CD14-positive monocyte (primary cell): ENCODE measurements around the gene GLCE. TPM values are rescaled to one million over a fixed set of nuclear protein-coding genes. Genes with fewer than 3 reads are reported as not detected.

Experiments
- DNase-seq, 3 donors: peaks; one replicate each; pipeline ENCODE4 v3.0.0-alpha.2; 2011 to 2022
- H2AFZ ChIP-seq: 2 replicates; pipeline ENCODE4 v1.6.0; 2012; ENCODE audit warnings: mild to moderate bottlenecking, low read depth, low read length, inconsistent platforms; ENCODE audit not compliant: insufficient read depth, poor library complexity, severe bottlenecking
- H3K27ac ChIP-seq, 2 donors: 1 replicate in 1 of 2; 2 replicates in 1 of 2; pipeline ENCODE4 v1.5.1; 2012 to 2013; ENCODE audit warnings: low read length in 2 of 2, control low read depth in 1 of 2, inconsistent platforms in 1 of 2, low read depth in 1 of 2, mild to moderate bottlenecking in 1 of 2
- H3K27me3 ChIP-seq, 2 donors: one replicate each; pipeline versions ENCODE4 v1.6.0 to v1.6.1; 2011 to 2013; ENCODE audit warnings: low read length in 2 of 2; ENCODE audit not compliant: control insufficient read depth in 2 of 2, insufficient read depth in 2 of 2
- H3K36me3 ChIP-seq, 2 donors: replicated peaks in 1 of 2; 1 replicate in 1 of 2; 2 replicates in 1 of 2; pipeline versions ENCODE4 v1.5.1 to v1.6.1; 2012 to 2013; ENCODE audit warnings: low read length in 2 of 2, control low read depth in 1 of 2, inconsistent platforms in 1 of 2, mild to moderate bottlenecking in 1 of 2; ENCODE audit not compliant: insufficient read depth in 2 of 2, control insufficient read depth in 1 of 2
- H3K4me1 ChIP-seq, 2 donors: 1 replicate in 1 of 2; 2 replicates in 1 of 2; pipeline versions ENCODE4 v1.5.1 to v1.6.1; 2012 to 2013; ENCODE audit warnings: low read length in 2 of 2, control low read depth in 1 of 2, inconsistent platforms in 1 of 2, mild to moderate bottlenecking in 1 of 2, moderate library complexity in 1 of 2; ENCODE audit not compliant: insufficient read depth in 2 of 2, control insufficient read depth in 1 of 2
- H3K4me2 ChIP-seq: replicated peaks from 2 replicates; pipeline ENCODE3; 2012; ENCODE audit warnings: low read length, moderate library complexity, mild to moderate bottlenecking; ENCODE audit not compliant: poor library complexity, severe bottlenecking; ENCODE audit errors: extremely low read depth
- H3K4me3 ChIP-seq, 3 experiments: fragments of 200-600 bp in 1 of 3; sonication (generic) in 1 of 3; replicated peaks in 1 of 3; 1 replicate in 2 of 3; 2 replicates in 1 of 3; pipeline ENCODE4 v1.5.1; 2011 to 2013; ENCODE audit warnings: low read length in 3 of 3, mild to moderate bottlenecking in 3 of 3, control low read depth in 2 of 3, low read depth in 2 of 3, inconsistent platforms in 1 of 3, moderate library complexity in 1 of 3
- H3K79me2 ChIP-seq: 2 replicates; pipeline ENCODE4 v1.6.0; 2012; ENCODE audit warnings: mild to moderate bottlenecking, control low read depth, inconsistent platforms, low read length, moderate library complexity; ENCODE audit not compliant: insufficient read depth
- H3K9ac ChIP-seq: 2 replicates; pipeline ENCODE4 v1.6.0; 2017; ENCODE audit warnings: low read length, mild to moderate bottlenecking; ENCODE audit not compliant: insufficient read depth, poor library complexity, severe bottlenecking
- H3K9me3 ChIP-seq, 2 donors: replicated peaks in 1 of 2; 1 replicate in 1 of 2; 2 replicates in 1 of 2; pipeline versions ENCODE4 v1.5.1 to v1.6.1; 2012 to 2013; ENCODE audit warnings: low read length in 2 of 2, control low read depth in 1 of 2; ENCODE audit not compliant: control insufficient read depth in 1 of 2, insufficient read depth in 1 of 2
- H4K20me1 ChIP-seq: 2 replicates; pipeline ENCODE4 v1.6.0; 2012; ENCODE audit warnings: mild to moderate bottlenecking, low read length, control low read depth, moderate library complexity; ENCODE audit not compliant: insufficient read depth
- H3K27ac Mint-ChIP-seq, 7 donors: one replicate each; pipeline ENCODE4 v1.8.0; 2020; ENCODE audit warnings: mild to moderate bottlenecking in 7 of 7, mixed read lengths in 7 of 7, moderate library complexity in 6 of 7, inconsistent platforms in 2 of 7
- H3K27me3 Mint-ChIP-seq, 3 donors: one replicate each; pipeline ENCODE4 v1.8.0; 2021 to 2022; ENCODE audit warnings: low read depth in 3 of 3, mild to moderate bottlenecking in 3 of 3, mixed read lengths in 3 of 3, moderate library complexity in 3 of 3, inconsistent platforms in 1 of 3
- H3K36me3 Mint-ChIP-seq, 2 donors: one replicate each; pipeline ENCODE4 v1.8.0; 2020; ENCODE audit warnings: mixed read lengths in 2 of 2, inconsistent platforms in 1 of 2, mild to moderate bottlenecking in 1 of 2
- H3K4me1 Mint-ChIP-seq: one replicate; pipeline ENCODE4 v1.8.0; 2020; ENCODE audit warnings: mild to moderate bottlenecking, mixed read lengths
- H3K4me3 Mint-ChIP-seq, 2 donors: one replicate each; pipeline ENCODE4 v1.8.0; 2020; ENCODE audit warnings: mild to moderate bottlenecking in 2 of 2, mixed read lengths in 2 of 2, moderate library complexity in 1 of 2
- H3K9me3 Mint-ChIP-seq, 7 donors: one replicate each; pipeline ENCODE4 v1.8.0; 2020 to 2022; ENCODE audit warnings: mixed read lengths in 7 of 7, mild to moderate bottlenecking in 6 of 7, moderate library complexity in 6 of 7, inconsistent platforms in 2 of 7
- WGBS: methylation state at CpG from one replicate; pipeline ENCODE4 v1.1.5; 2013; ENCODE audit warnings: missing lambda C conversion rate; ENCODE audit not compliant: insufficient coverage; 5-methylcytosine and 5-hydroxymethylcytosine counted together
- intact Hi-C, 2 donors: fragments of 100-400 bp; cut with micrococcal nuclease; formaldehyde crosslinking; loops; one replicate each; pipeline versions ENCODE4 v1.15.0 to v1.15.1; 2023
- polyA plus RNA-seq, 3 donors: library from polyadenylated mRNA; depleted of rRNA in 1 of 3; unstranded in 2 of 3; stranded (reverse) in 1 of 3; fragments of 300-500 nt in 2 of 3; fragments of >200 nt in 1 of 3; fragmentation: Illumina TruSeq in 2 of 3; gene quantifications; 1 replicate in 2 of 3; 2 replicates in 1 of 3; pipeline ENCODE4 v1.2.3, GENCODE V29; 2012 to 2021
- TF ChIP-seq, protein P1 (sequence below): fragments of 200-600 bp; IDR thresholded peaks from one replicate; pipeline ENCODE4 v1.8.0; 2022; ENCODE audit warnings: antibody characterized with exemption, mild to moderate bottlenecking

GLCE gene
- polyA plus RNA-seq, 3 donors: 11.0 to 24.3 (median 24.0) TPM

DNA sequence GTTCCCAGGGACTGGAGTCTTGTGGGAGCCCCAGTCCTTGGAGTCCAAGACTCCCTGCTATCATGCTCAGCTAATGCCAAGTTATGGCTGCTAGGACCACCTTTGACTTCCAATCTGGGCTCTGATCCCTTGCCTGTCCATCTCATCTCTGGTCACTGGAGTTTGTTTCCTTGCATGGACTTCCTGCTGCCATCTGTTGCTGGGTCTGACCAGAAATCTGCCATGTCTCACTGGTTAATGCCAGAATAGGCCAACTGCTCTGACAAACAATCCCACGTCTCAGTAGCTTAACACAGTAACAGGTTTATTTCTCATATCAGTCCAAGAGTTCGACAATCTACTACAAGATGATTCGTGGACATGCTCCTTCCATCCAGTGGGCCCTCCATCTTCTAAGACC is 10.1 kb upstream of the GLCE start:
- H2AFZ ChIP-seq: no peak overlapping the region
- Mint-ChIP-seq H3K27me3 (peaks cover 11 to 19% (median 14%) of the 10 kb centered on the region in 3 donors), H3K27ac (no peak overlapping the region), H3K4me3 (no peak overlapping the region), H3K4me1 (peaks cover 15% of the 10 kb centered on the region), H3K36me3 (no peaks in the 10 kb centered on the region), H3K9me3 (peaks cover 0 to 4% (median 0%) of the 10 kb centered on the region in 7 donors)
- H3K9me3 ChIP-seq: no peaks in the 10 kb centered on the region
- DNase-seq: no peak
- WGBS: 100% methylated on average over 1 of the region's 3 CpGs
- H3K4me2 ChIP-seq: no peak overlapping the region
- intact Hi-C loops: no loop called here
- no peak overlapping the region for H3K9ac ChIP-seq
- TF ChIP-seq, protein P1, sequence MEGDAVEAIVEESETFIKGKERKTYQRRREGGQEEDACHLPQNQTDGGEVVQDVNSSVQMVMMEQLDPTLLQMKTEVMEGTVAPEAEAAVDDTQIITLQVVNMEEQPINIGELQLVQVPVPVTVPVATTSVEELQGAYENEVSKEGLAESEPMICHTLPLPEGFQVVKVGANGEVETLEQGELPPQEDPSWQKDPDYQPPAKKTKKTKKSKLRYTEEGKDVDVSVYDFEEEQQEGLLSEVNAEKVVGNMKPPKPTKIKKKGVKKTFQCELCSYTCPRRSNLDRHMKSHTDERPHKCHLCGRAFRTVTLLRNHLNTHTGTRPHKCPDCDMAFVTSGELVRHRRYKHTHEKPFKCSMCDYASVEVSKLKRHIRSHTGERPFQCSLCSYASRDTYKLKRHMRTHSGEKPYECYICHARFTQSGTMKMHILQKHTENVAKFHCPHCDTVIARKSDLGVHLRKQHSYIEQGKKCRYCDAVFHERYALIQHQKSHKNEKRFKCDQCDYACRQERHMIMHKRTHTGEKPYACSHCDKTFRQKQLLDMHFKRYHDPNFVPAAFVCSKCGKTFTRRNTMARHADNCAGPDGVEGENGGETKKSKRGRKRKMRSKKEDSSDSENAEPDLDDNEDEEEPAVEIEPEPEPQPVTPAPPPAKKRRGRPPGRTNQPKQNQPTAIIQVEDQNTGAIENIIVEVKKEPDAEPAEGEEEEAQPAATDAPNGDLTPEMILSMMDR: no peak
- peaks cover 0 to 6% of the 10 kb centered on the region in 2 donors for H3K4me1 ChIP-seq
- no peaks in the 10 kb centered on the region for H3K79me2 ChIP-seq
- no peak overlapping the region for H3K4me3 ChIP-seq
- peaks cover 10 to 12% of the 10 kb centered on the region in 2 donors for H3K27me3 ChIP-seq
- no peaks in the 10 kb centered on the region for H3K36me3 ChIP-seq
- H4K20me1 ChIP-seq: no peaks in the 10 kb centered on the region
- no peak overlapping the region for H3K27ac ChIP-seq

DNA sequence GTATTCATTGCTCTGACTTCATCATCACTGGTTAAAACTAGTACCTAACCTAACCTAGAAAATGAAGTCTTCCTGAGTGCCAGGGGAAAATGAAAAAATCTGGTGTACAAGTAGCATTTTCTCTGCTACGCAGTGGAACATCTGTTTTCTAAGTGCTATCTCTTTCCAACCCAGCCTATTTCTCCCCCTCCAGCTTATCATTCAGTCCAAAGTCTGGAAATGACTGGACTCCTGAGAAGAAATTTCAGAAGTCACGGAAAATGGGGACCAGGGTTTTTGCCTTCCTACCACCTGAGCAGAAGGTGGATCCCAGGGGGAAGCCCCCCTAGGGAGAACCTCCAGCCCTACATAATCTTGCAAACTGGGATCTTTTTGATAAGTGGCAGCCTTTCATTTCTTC is 9.6 kb upstream of the GLCE start:
- peaks cover 11 to 19% (median 16%) of the 10 kb centered on the region in 3 donors for H3K27me3 Mint-ChIP-seq

More for the DNA sequence above, 9.6 kb upstream of the GLCE start:
- no peak for DNase-seq
- H3K4me2 ChIP-seq: no peak overlapping the region
- peaks cover 10 to 12% of the 10 kb centered on the region in 2 donors for H3K27me3 ChIP-seq
- H3K9ac ChIP-seq: no peak overlapping the region
- intact Hi-C loops: no loop called here
- peaks cover 0 to 5% of the 10 kb centered on the region in 2 donors for H3K4me1 ChIP-seq
- peaks cover 0 to 4% (median 0%) of the 10 kb centered on the region in 7 donors for H3K9me3 Mint-ChIP-seq
- TF ChIP-seq, protein P1: no peak
- 71% methylated on average over 1 of the region's 2 CpGs for WGBS
- H3K79me2 ChIP-seq: no peaks in the 10 kb centered on the region
- no peaks in the 10 kb centered on the region for H3K36me3 Mint-ChIP-seq
- no peaks in the 10 kb centered on the region for H3K36me3 ChIP-seq
- no peak overlapping the region for H3K27ac Mint-ChIP-seq
- no peaks in the 10 kb centered on the region for H4K20me1 ChIP-seq
- H2AFZ ChIP-seq: no peak overlapping the region
- no peak overlapping the region for H3K27ac ChIP-seq
- no peak overlapping the region for H3K4me3 Mint-ChIP-seq
- H3K9me3 ChIP-seq: no peaks in the 10 kb centered on the region
- no peak overlapping the region for H3K4me3 ChIP-seq
- H3K4me1 Mint-ChIP-seq: peaks cover 11% of the 10 kb centered on the region
